Esophagus squamous epithelium (tissue), 4 donors: ENCODE data around the gene NAV2.

ENCODE experiments used
- POLR2A ChIP-seq, 4 donors: fragments of 450-650 bp; IDR thresholded peaks; one replicate each; pipeline ENCODE4 v1.6.1; 2017; ENCODE audit warnings: antibody characterized with exemption in 4 of 4, mild to moderate bottlenecking in 4 of 4, moderate library complexity in 3 of 4
- TF ChIP-seq, protein P1 (sequence below), 6 experiments: fragments of 450-650 bp in 4 of 6; fragments of 200-600 bp in 2 of 6; sonication (generic) in 2 of 6; IDR thresholded peaks; one replicate each; pipeline ENCODE4 v1.5.1; 2016 to 2019; ENCODE audit warnings: antibody characterized with exemption in 6 of 6, mild to moderate bottlenecking in 4 of 6, moderate library complexity in 4 of 6

DNA sequence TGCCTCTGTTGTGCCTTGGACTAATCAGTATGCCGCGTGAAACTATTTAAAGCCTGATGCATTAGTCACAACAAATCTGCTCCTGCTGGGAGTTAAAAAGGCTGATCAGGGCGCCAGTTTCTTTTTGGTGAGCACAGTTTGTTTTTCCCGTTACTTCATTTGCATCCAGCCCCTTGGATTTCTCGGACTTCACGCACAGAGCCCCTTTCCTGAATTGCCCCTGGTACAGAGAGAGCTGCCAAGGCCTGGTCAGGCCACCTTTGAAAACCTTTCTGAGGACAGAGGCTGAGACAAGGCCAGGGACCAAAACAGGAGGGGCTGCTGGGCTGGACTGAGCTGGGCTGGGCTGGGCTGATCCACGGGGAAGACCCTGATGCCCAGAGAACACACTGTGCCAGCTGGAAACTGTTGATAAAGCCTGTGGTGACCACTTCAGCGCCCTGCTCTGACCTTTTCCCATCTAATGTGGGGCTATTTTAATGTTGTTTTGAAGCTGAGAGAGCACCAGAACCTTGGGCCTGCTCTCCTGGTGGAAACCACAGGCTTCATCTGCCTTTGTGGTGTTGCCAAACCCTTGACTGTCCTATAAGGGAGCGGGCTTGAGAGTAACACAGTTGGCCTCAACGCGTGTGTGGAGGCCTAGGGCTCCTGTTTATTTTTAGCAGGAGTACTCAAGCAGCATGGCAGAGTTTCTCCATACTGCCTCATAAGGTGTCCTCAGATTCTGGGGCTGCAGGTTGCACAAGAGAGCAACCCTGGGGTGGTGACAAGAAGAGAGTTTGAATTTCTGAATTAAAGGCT lies 44.2 kb downstream of the NAV2 start:
- TF ChIP-seq, protein P1, sequence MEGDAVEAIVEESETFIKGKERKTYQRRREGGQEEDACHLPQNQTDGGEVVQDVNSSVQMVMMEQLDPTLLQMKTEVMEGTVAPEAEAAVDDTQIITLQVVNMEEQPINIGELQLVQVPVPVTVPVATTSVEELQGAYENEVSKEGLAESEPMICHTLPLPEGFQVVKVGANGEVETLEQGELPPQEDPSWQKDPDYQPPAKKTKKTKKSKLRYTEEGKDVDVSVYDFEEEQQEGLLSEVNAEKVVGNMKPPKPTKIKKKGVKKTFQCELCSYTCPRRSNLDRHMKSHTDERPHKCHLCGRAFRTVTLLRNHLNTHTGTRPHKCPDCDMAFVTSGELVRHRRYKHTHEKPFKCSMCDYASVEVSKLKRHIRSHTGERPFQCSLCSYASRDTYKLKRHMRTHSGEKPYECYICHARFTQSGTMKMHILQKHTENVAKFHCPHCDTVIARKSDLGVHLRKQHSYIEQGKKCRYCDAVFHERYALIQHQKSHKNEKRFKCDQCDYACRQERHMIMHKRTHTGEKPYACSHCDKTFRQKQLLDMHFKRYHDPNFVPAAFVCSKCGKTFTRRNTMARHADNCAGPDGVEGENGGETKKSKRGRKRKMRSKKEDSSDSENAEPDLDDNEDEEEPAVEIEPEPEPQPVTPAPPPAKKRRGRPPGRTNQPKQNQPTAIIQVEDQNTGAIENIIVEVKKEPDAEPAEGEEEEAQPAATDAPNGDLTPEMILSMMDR (IDR thresholded peaks at IDR 0.05), result no peak
- TF ChIP-seq POLR2A (IDR thresholded peaks at IDR 0.05), result no peak
